Stomach (tissue), 9 donors: ENCODE results near the gene FLNC. TPM values are rescaled to one million over a fixed set of nuclear protein-coding genes. Genes with fewer than 3 reads are reported as not detected.
A peak's percentile ranks its signal among the peaks of the same experiment; 100 is the strongest.

ENCODE experiments used
- DNase-seq, 2 donors: peaks; one replicate each; pipeline versions ENCODE4 v3.0.0 to v3.0.0-alpha.2; 2013 to 2019
- H3K27ac ChIP-seq, 5 donors: fragments of 200-600 bp in 4 of 5; sonication (generic) in 4 of 5; one replicate each; pipeline ENCODE4 v1.5.1; 2013 to 2019; ENCODE audit warnings: mild to moderate bottlenecking in 1 of 5, moderate library complexity in 1 of 5
- H3K27me3 ChIP-seq, 3 donors: fragments of 200-600 bp; sonication (generic); one replicate each; pipeline ENCODE4 v1.5.1; 2017 to 2019; ENCODE audit warnings: mixed run types in 1 of 3
- H3K36me3 ChIP-seq, 4 donors: fragments of 200-600 bp; sonication (generic); 1 replicate in 3 of 4; 2 replicates in 1 of 4; pipeline ENCODE4 v1.5.1; 2016 to 2019
- H3K4me1 ChIP-seq, 4 donors: fragments of 200-600 bp; sonication (generic); one replicate each; pipeline ENCODE4 v1.5.1; 2016 to 2019
- H3K4me3 ChIP-seq, 4 donors: fragments of 200-600 bp; sonication (generic) in 3 of 4; one replicate each; pipeline ENCODE4 v1.5.1; 2016 to 2019; ENCODE audit warnings: mild to moderate bottlenecking in 1 of 4
- H3K9me3 ChIP-seq, 4 donors: fragments of 200-600 bp; sonication (generic); one replicate each; pipeline ENCODE4 v1.5.1; 2016 to 2019
- EP300 ChIP-seq: sonication (generic); formaldehyde crosslinking; IDR thresholded peaks from one replicate; pipeline ENCODE4 v1.6.1; 2017; ENCODE audit warnings: antibody characterized with exemption
- POLR2A ChIP-seq, 4 donors: fragments of 450-650 bp; IDR thresholded peaks; one replicate each; pipeline ENCODE4 v1.6.1; 2016; ENCODE audit warnings: antibody characterized with exemption in 4 of 4, control low read depth in 2 of 4, mild to moderate bottlenecking in 1 of 4, moderate library complexity in 1 of 4
- POLR2AphosphoS5 ChIP-seq, 3 donors: sonication (generic); formaldehyde crosslinking; IDR thresholded peaks; one replicate each; pipeline ENCODE4 v1.6.1; 2016; ENCODE audit warnings: antibody characterized with exemption in 3 of 3
- WGBS, 5 donors: extraction: QIAGEN DNeasy Blood & Tissue Kit in 3 of 5; methylation state at CpG; one replicate each; pipeline versions ENCODE4 v1.1.5 to v1.1.7; 2013 to 2018; 5-methylcytosine and 5-hydroxymethylcytosine counted together
- intact Hi-C: fragments of 100-400 bp; cut with DNase I; formaldehyde crosslinking; loops from one replicate; pipeline ENCODE4 v1.15.1; 2023; ENCODE audit warnings: low total_unique reads
- polyA plus RNA-seq, 3 donors: library from polyadenylated mRNA; stranded (reverse); fragments of 200-250 nt; gene quantifications; one replicate each; pipeline ENCODE4 v1.2.3, GENCODE V29; 2013
- total RNA-seq, 5 donors: library from RNA; depleted of rRNA; stranded (reverse); fragments of >200 nt; gene quantifications; one replicate each; pipeline versions ENCODE4 v1.1.0 to v1.2.3, GENCODE V29; 2014 to 2016
- TF ChIP-seq, protein P1 (sequence below), 7 experiments: fragments of 450-650 bp in 4 of 7; fragments of 200-600 bp in 3 of 7; sonication (generic) in 3 of 7; IDR thresholded peaks; one replicate each; pipeline ENCODE4 v1.5.1; 2016 to 2019; ENCODE audit warnings: antibody characterized with exemption in 7 of 7, control low read depth in 2 of 7, mild to moderate bottlenecking in 1 of 7
- donor health status: healthy with polysubstance abuse.
- donor health status: Bipolar disorder and iron deficiency.
- donor health status: healthy.

The FLNC gene
- total and polyA plus RNA-seq, 8 donors = 1.9 to 184 (median 46.6) TPM

DNA sequence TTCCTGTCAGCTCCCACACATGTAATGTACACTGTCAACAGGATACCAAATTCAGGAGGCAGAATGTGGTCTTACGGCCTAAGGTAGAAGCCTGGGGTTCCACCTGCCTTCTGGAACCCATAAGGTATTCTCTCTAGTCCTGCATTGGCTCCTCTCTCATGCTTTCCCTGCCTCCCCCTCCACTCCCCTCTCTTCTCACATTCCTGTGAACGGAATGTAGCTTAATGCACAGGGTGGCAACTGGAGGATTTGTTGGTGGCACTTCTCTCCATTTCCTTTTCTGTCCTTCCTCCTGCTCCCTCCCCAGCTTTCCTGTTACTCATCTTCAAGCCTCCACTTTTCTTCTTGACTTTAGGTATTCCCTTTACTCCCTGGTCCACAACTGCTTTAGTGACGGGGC, 11.5 kb upstream of the FLNC start:
- H3K4me1 ChIP-seq = no peaks in the 10 kb centered on the region
- intact Hi-C loops = no loop called here
- no peak for DNase-seq
- H3K27me3 ChIP-seq = no peaks in the 10 kb centered on the region
- H3K4me3 ChIP-seq = no peak overlapping the region
- no peaks in the 10 kb centered on the region for H3K9me3 ChIP-seq
- H3K27ac ChIP-seq = no peak overlapping the region
- H3K36me3 ChIP-seq = no peaks in the 10 kb centered on the region
- WGBS, 5 donors = 79 to 93% (median 88%) methylated on average over 3 of the region's 3 CpGs
- TF ChIP-seq, protein P1, sequence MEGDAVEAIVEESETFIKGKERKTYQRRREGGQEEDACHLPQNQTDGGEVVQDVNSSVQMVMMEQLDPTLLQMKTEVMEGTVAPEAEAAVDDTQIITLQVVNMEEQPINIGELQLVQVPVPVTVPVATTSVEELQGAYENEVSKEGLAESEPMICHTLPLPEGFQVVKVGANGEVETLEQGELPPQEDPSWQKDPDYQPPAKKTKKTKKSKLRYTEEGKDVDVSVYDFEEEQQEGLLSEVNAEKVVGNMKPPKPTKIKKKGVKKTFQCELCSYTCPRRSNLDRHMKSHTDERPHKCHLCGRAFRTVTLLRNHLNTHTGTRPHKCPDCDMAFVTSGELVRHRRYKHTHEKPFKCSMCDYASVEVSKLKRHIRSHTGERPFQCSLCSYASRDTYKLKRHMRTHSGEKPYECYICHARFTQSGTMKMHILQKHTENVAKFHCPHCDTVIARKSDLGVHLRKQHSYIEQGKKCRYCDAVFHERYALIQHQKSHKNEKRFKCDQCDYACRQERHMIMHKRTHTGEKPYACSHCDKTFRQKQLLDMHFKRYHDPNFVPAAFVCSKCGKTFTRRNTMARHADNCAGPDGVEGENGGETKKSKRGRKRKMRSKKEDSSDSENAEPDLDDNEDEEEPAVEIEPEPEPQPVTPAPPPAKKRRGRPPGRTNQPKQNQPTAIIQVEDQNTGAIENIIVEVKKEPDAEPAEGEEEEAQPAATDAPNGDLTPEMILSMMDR (IDR thresholded peaks at IDR 0.05) = no peak
- TF ChIP-seq EP300 = no peak
- TF ChIP-seq POLR2A (IDR thresholded peaks at IDR 0.05) = no peak
- no peak for TF ChIP-seq POLR2AphosphoS5 (IDR thresholded peaks at IDR 0.05)

DNA sequence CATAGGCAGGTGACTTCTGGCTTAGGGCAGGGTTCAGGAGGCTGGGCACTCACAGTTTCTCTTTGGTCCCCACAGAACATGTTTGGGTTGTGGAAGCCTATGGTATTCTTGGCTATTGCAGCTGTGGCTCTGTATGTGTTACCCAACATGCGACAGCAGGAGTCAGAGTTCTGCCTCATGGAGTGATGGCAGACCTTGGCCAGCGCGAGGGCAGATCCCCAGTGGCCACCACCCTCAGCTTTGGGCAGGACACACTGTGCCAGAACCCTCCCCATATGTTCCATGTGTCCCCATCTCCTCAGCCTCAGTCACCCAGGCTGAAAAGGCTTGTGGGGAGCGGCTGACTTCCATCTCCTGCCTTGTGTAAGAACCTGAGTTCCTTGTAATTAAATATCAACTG, 8.5 kb upstream of the FLNC start:
- Histone ChIP-seq H3K4me1 (no peaks in the 10 kb centered on the region), H3K9me3 (no peaks in the 10 kb centered on the region), H3K36me3 (no peaks in the 10 kb centered on the region), H3K27ac (no peak overlapping the region), H3K4me3 (no peak overlapping the region), H3K27me3 (no peaks in the 10 kb centered on the region)
- 86 to 97% (median 94%) methylated on average over 4 of the region's 4 CpGs for WGBS, 5 donors
- no peak for DNase-seq
- intact Hi-C loops = no loop called here
- TF ChIP-seq EP300 = no peak
- TF ChIP-seq, protein P1 (IDR thresholded peaks at IDR 0.05) = no peak
- TF ChIP-seq POLR2AphosphoS5 (IDR thresholded peaks at IDR 0.05) = no peak
- no peak for TF ChIP-seq POLR2A (IDR thresholded peaks at IDR 0.05)

DNA sequence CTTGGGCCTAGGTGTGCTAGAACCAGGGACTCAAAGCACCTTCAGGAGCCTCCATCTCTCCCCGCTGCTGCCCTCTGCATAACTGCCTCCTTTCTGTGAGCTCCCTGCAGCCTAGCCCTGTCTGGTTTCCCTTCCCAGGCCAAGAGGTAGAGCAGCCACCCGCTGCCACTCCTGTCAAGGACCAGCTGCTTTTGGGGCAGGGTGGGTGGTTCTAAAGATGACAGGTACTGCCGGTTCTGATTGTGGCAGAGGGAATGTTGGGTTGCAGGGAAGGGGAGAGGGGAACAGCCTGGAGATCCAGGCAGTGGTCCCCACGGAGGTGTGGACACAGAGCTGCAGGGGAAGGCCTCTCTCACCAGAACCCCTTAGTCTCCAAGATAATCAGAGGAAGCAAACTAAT, 3.7 kb upstream of the FLNC start:
- intact Hi-C loops = no loop called here
- TF ChIP-seq POLR2AphosphoS5 (IDR thresholded peaks at IDR 0.05) = no peak
- TF ChIP-seq EP300 = no peak
- TF ChIP-seq POLR2A (IDR thresholded peaks at IDR 0.05) = no peak
- TF ChIP-seq, protein P1 (IDR thresholded peaks at IDR 0.05) = no peak
- 83 to 92% (median 85%) methylated on average over 4 of the region's 4 CpGs for WGBS, 5 donors
- no peaks in the 10 kb centered on the region for H3K36me3 ChIP-seq
- H3K4me1 ChIP-seq = peaks cover 19 to 35% (median 23%) of the 10 kb centered on the region in 4 donors
- H3K9me3 ChIP-seq = no peaks in the 10 kb centered on the region
- peak overlapping the region in 1 of 5 donors; percentile 95 for H3K27ac ChIP-seq
- H3K27me3 ChIP-seq = peaks cover 0 to 24% (median 19%) of the 10 kb centered on the region in 3 donors
- no peak overlapping the region for H3K4me3 ChIP-seq
- no peak for DNase-seq

DNA sequence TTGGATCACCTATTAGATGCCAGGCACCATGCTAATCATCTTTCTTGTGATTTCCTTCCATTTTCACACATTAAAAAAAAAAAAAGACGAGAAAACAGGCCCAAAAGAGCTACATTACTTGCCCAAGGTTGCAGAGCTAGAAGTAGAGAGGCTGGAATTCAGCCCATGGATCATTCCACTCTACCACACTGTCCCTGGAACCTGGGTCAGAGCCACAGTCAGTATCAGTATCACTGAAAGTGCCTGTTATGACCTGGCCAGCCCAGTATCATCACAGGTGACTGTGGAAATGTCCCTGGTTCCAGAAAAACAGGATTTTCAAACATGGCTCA, 3.3 kb upstream of the FLNC start:
- WGBS, 5 donors = 79 to 100% (median 91%) methylated on average over 1 of the region's 1 CpG
- no peak for DNase-seq
- peaks cover 23 to 38% (median 26%) of the 10 kb centered on the region in 4 donors for H3K4me1 ChIP-seq
- peak overlapping the region in 3 of 5 donors; percentile 62 to 95 (median 67) for H3K27ac ChIP-seq
- no peaks in the 10 kb centered on the region for H3K36me3 ChIP-seq
- H3K4me3 ChIP-seq = no peak overlapping the region
- TF ChIP-seq POLR2A (IDR thresholded peaks at IDR 0.05) (no peak), EP300 (no peak), POLR2AphosphoS5 (IDR thresholded peaks at IDR 0.05) (no peak)
- TF ChIP-seq, protein P1 (IDR thresholded peaks at IDR 0.05) = no peak
- H3K9me3 ChIP-seq = no peaks in the 10 kb centered on the region
- peaks cover 0 to 28% (median 23%) of the 10 kb centered on the region in 3 donors for H3K27me3 ChIP-seq
- intact Hi-C loops = no loop called here
